Calu3 (cell line): ENCODE results near the gene TGFA. TPM values are rescaled to one million over a fixed set of nuclear protein-coding genes. Genes with fewer than 3 reads are reported as not detected.
"Not testable (repeated sequence)": the region's sequence is repeated elsewhere in the genome, so short reads cannot be mapped to it uniquely, and the experiment has no call there.

ENCODE experiments used
- BruUV-seq: library from RNA; stranded (reverse); fragments of 400-500 nt; replicated peaks from 2 replicates; lab custom pipeline; 2021; lab: Mats Ljungman, UMichigan
- CTCF ChIA-PET: fragments of 300-600 bp; sonication (Branson Sonifier 250); formaldehyde crosslinking; loops from one replicate; lab custom pipeline; 2022; ENCODE audit warnings: antibody characterized with exemption; lab: Charles Lee
- DNase-seq: peaks from one replicate; pipeline ENCODE4 v3.0.0; 2022
- H3K27ac Mint-ChIP-seq: one replicate; pipeline ENCODE4 v1.8.0; 2022; ENCODE audit warnings: mixed read lengths; ENCODE audit not compliant: unreplicated experiment
- H3K27me3 Mint-ChIP-seq: one replicate; pipeline ENCODE4 v1.8.0; 2022; ENCODE audit warnings: mixed read lengths; ENCODE audit not compliant: unreplicated experiment
- H3K36me3 Mint-ChIP-seq: one replicate; pipeline ENCODE4 v1.8.0; 2022; ENCODE audit warnings: mild to moderate bottlenecking, moderate library complexity, mixed read lengths; ENCODE audit not compliant: insufficient read depth, unreplicated experiment
- H3K4me1 Mint-ChIP-seq: one replicate; pipeline ENCODE4 v1.8.0; 2022; ENCODE audit warnings: mild to moderate bottlenecking, low read depth, mixed read lengths; ENCODE audit not compliant: unreplicated experiment
- H3K4me3 Mint-ChIP-seq: one replicate; pipeline ENCODE4 v1.8.0; 2022; ENCODE audit warnings: mild to moderate bottlenecking, low read depth, moderate library complexity, mixed read lengths; ENCODE audit not compliant: unreplicated experiment
- H3K9me3 Mint-ChIP-seq: one replicate; pipeline ENCODE4 v1.8.0; 2022; ENCODE audit warnings: low read depth, mixed read lengths; ENCODE audit not compliant: unreplicated experiment
- CTCF ChIP-seq: fragments of 200-600 bp; IDR thresholded peaks from one replicate; pipeline ENCODE4 v1.8.0; 2022; ENCODE audit warnings: antibody characterized with exemption; ENCODE audit not compliant: unreplicated experiment
- intact Hi-C: fragments of 100-400 bp; cut with micrococcal nuclease; formaldehyde crosslinking; loops from one replicate; pipeline ENCODE4 v1.10.0; 2022; ENCODE audit not compliant: unreplicated experiment
- total RNA-seq: library from RNA; stranded (reverse); gene quantifications from 2 replicates; pipeline ENCODE4 v1.2.3, GENCODE V29; 2022

TGFA gene
- total RNA-seq, 1 experiment from 2014 or later = 80.0 TPM

GRCh38 chr2:70467237-70467636 is 86.4 kb downstream of the TGFA start:
- CTCF ChIA-PET = no interaction called here
- Mint-ChIP-seq H3K36me3 (peaks cover 3% of the 10 kb centered on the region), H3K4me1 (peaks cover 27% of the 10 kb centered on the region), H3K9me3 (no peaks in the 10 kb centered on the region), H3K4me3 (no peak overlapping the region), H3K27ac (no peak overlapping the region), H3K27me3 (no peaks in the 10 kb centered on the region)
- DNase-seq = no peak
- intact Hi-C loops = no loop called here
- no peak for TF ChIP-seq CTCF
- no TSS peak for BruUV-seq

- intact Hi-C loops, H3K36me3 Mint-ChIP-seq, DNase-seq, H3K9me3 Mint-ChIP-seq, H3K4me3 Mint-ChIP-seq, CTCF ChIA-PET, H3K27me3 Mint-ChIP-seq, BruUV-seq, H3K27ac Mint-ChIP-seq: not testable (repeated sequence)
- peaks cover 21% of the 10 kb centered on the region for H3K4me1 Mint-ChIP-seq
Measured at GRCh38 chr2:70466647-70467046, 87.0 kb downstream of the TGFA start.

- peak overlapping the region; percentile 42 for H3K27ac Mint-ChIP-seq
- H3K36me3 Mint-ChIP-seq = peaks cover 16% of the 10 kb centered on the region
- peak; percentile 59 for DNase-seq
- no peaks in the 10 kb centered on the region for H3K9me3 Mint-ChIP-seq
- BruUV-seq = no TSS peak
- peaks cover 16% of the 10 kb centered on the region for H3K4me1 Mint-ChIP-seq
- CTCF ChIA-PET = no interaction called here
- no peak for TF ChIP-seq CTCF
- no peak overlapping the region for H3K4me3 Mint-ChIP-seq
- H3K27me3 Mint-ChIP-seq = no peaks in the 10 kb centered on the region
- intact Hi-C loops = no loop called here
Measured at GRCh38 chr2:70463997-70464396, 89.6 kb downstream of the TGFA start.

GRCh38 chr2:70463581-70463980 is 90.0 kb downstream of the TGFA start:
- BruUV-seq = no TSS peak
- no peak for TF ChIP-seq CTCF

GRCh38 chr2:70461981-70462876 is 91.4 kb downstream of the TGFA start:
- Mint-ChIP-seq H3K9me3 (no peaks in the 10 kb centered on the region), H3K4me3 (no peak overlapping the region), H3K27ac (no peak overlapping the region), H3K27me3 (no peaks in the 10 kb centered on the region), H3K4me1 (peaks cover 16% of the 10 kb centered on the region), H3K36me3 (peaks cover 24% of the 10 kb centered on the region)
- CTCF ChIA-PET = no interaction called here
- intact Hi-C loops = no loop called here
- BruUV-seq = no TSS peak
- TF ChIP-seq CTCF = no peak
- DNase-seq = no peak

More at GRCh38 chr2:70463581-70463980, 90.0 kb downstream of the TGFA start:
- Mint-ChIP-seq H3K9me3 (no peaks in the 10 kb centered on the region), H3K4me1 (peaks cover 16% of the 10 kb centered on the region), H3K36me3 (peaks cover 19% of the 10 kb centered on the region), H3K27ac (peak overlapping the region; percentile 42), H3K27me3 (no peaks in the 10 kb centered on the region), H3K4me3 (no peak overlapping the region)
- CTCF ChIA-PET = no interaction called here
- intact Hi-C loops = no loop called here
- no peak for DNase-seq
